ENCODE measurements around the gene OST4.

- no peak for TF ChIP-seq CTCF (IDR thresholded peaks at IDR 0.05)
- no peak for TF ChIP-seq POLR2AphosphoS5 (IDR thresholded peaks at IDR 0.05; ENCODE audit: insufficient read depth in 1 of 2, low read depth in 1 of 2)
Observed at GRCh38 chr2:27092696-27093429, 21.4 kb upstream of the OST4 start.

Measured in vagina (tissue), 2 donors.